H1 (cell line): ENCODE measurements around the gene SCGB3A1. TPM values are rescaled to one million over a fixed set of nuclear protein-coding genes. Genes with fewer than 3 reads are reported as not detected.

Experiments
- CTCF ChIA-PET: fragments of 300-600 bp; sonication (Branson Sonifier 250); formaldehyde crosslinking; loops from one replicate; lab custom pipeline; 2021; ENCODE audit not compliant: partially characterized antibody; lab: Charles Lee
- POLR2A ChIA-PET: fragments of 300-600 bp; sonication (Branson Sonifier 250); formaldehyde crosslinking; loops from one replicate; lab custom pipeline; 2021; ENCODE audit warnings: inconsistent platforms; ENCODE audit not compliant: partially characterized antibody; lab: Charles Lee
- DNase-seq, 2 experiments: peaks; one replicate each; pipeline versions ENCODE4 v3.0.0 to v3.0.0-alpha.2; 2010 to 2022; ENCODE audit warnings: low spot score in 2 of 2, low read depth in 1 of 2, mixed read lengths in 1 of 2
- FAIRE-seq: peaks from 2 replicates; lab custom pipeline; 2011; peaks lifted over from hg19 to GRCh38; lab: Jason Lieb, UNC
- H2AFZ ChIP-seq: 2 replicates; pipeline ENCODE4 v1.8.1; 2012; ENCODE audit warnings: low read length, inconsistent platforms
- H2AK5ac ChIP-seq: 2 replicates; pipeline ENCODE4 v1.6.1; 2013; ENCODE audit warnings: low read depth, low read length
- H2BK120ac ChIP-seq: replicated peaks from 2 replicates; pipeline ENCODE3; 2013; ENCODE audit warnings: low read depth, low read length, inconsistent platforms
- H2BK12ac ChIP-seq: 2 replicates; pipeline ENCODE4 v1.6.1; 2013; ENCODE audit warnings: low read depth, low read length
- H2BK15ac ChIP-seq: 2 replicates; pipeline ENCODE4 v1.6.1; 2013; ENCODE audit warnings: low read length
- H2BK20ac ChIP-seq: 2 replicates; pipeline ENCODE4 v1.6.1; 2013; ENCODE audit warnings: low read length
- H2BK5ac ChIP-seq: 2 replicates; pipeline ENCODE4 v1.6.1; 2013; ENCODE audit warnings: low read depth, low read length
- H3K14ac ChIP-seq: 2 replicates; pipeline ENCODE4 v1.6.1; 2013; ENCODE audit warnings: inconsistent platforms; ENCODE audit not compliant: insufficient read length
- H3K18ac ChIP-seq: 2 replicates; pipeline ENCODE4 v1.6.1; 2013; ENCODE audit warnings: low read length; ENCODE audit errors: extremely low read depth
- H3K23ac ChIP-seq: 2 replicates; pipeline ENCODE4 v1.6.1; 2013; ENCODE audit warnings: inconsistent platforms; ENCODE audit not compliant: insufficient read length
- H3K23me2 ChIP-seq: 2 replicates; pipeline ENCODE4 v1.6.1; 2013; ENCODE audit warnings: low read depth, low read length
- H3K27ac ChIP-seq: 2 replicates; pipeline ENCODE4 v1.6.1; 2011; ENCODE audit warnings: low read depth, low read length, inconsistent platforms
- H3K27me3 ChIP-seq, 4 experiments: replicated peaks in 1 of 4; 1 replicate in 1 of 4; 2 replicates in 3 of 4; pipeline versions ENCODE4 v1.6.1 to v1.8.1; 2011 to 2013; ENCODE audit warnings: low read length in 3 of 4, mild to moderate bottlenecking in 3 of 4, inconsistent platforms in 2 of 4, mixed read lengths in 2 of 4, moderate library complexity in 1 of 4; ENCODE audit not compliant: control insufficient read depth in 3 of 4, insufficient read depth in 3 of 4; ENCODE audit errors: extremely low read depth in 1 of 4
- H3K36me3 ChIP-seq, 4 experiments: 2 replicates each; pipeline versions ENCODE4 v1.6.1 to v1.8.1; 2011 to 2013; ENCODE audit warnings: mild to moderate bottlenecking in 4 of 4, low read length in 3 of 4, moderate library complexity in 2 of 4, control low read depth in 1 of 4, inconsistent platforms in 1 of 4; ENCODE audit not compliant: insufficient read depth in 4 of 4, control insufficient read depth in 2 of 4
- H3K4ac ChIP-seq: replicated peaks from 2 replicates; pipeline ENCODE3; 2013; ENCODE audit warnings: low read length, low read depth, mixed read lengths, inconsistent platforms; ENCODE audit not compliant: insufficient read length
- H3K4me1 ChIP-seq, 4 experiments: replicated peaks in 1 of 4; 1 replicate in 1 of 4; 2 replicates in 3 of 4; pipeline versions ENCODE4 v1.6.1 to v1.8.1; 2011 to 2013; ENCODE audit warnings: low read length in 3 of 4, inconsistent platforms in 2 of 4, mixed read lengths in 1 of 4; ENCODE audit not compliant: insufficient read depth in 4 of 4, control insufficient read depth in 3 of 4
- H3K4me2 ChIP-seq, 2 experiments: 2 replicates each; pipeline versions ENCODE4 v1.6.1 to v1.8.1; 2011 to 2013; ENCODE audit warnings: low read depth in 2 of 2, low read length in 2 of 2, control low read depth in 1 of 2, inconsistent platforms in 1 of 2, mild to moderate bottlenecking in 1 of 2; ENCODE audit not compliant: insufficient read depth in 1 of 2
- H3K4me3 ChIP-seq, 4 experiments: fragments of 200-600, 300-600 bp in 1 of 4; sonication (generic), shearing (Covaris generic), sonication (Bioruptor Twin) in 1 of 4; 2 replicates each; pipeline versions ENCODE4 v1.5.1 to v1.8.1; 2011 to 2016; ENCODE audit warnings: low read length in 4 of 4, low read depth in 3 of 4, control low read depth in 2 of 4, inconsistent platforms in 2 of 4, mild to moderate bottlenecking in 2 of 4, mixed read lengths in 1 of 4, moderate library complexity in 1 of 4; ENCODE audit not compliant: insufficient read depth in 2 of 4; ENCODE audit errors: extremely low read depth in 1 of 4
- H3K56ac ChIP-seq: replicated peaks from 2 replicates; pipeline ENCODE3; 2013; ENCODE audit warnings: low read depth, mild to moderate bottlenecking, mixed read lengths, low read length, inconsistent platforms; ENCODE audit not compliant: insufficient read length
- H3K79me1 ChIP-seq: 2 replicates; pipeline ENCODE4 v1.6.1; 2013; ENCODE audit warnings: low read depth, low read length, control low read depth
- H3K79me2 ChIP-seq, 2 experiments: 2 replicates each; pipeline versions ENCODE4 v1.6.1 to v1.8.1; 2012 to 2013; ENCODE audit warnings: low read length in 2 of 2, mild to moderate bottlenecking in 2 of 2, inconsistent platforms in 1 of 2; ENCODE audit not compliant: insufficient read depth in 2 of 2, control insufficient read depth in 1 of 2
- H3K9ac ChIP-seq, 4 experiments: replicated peaks in 1 of 4; 1 replicate in 1 of 4; 2 replicates in 3 of 4; pipeline versions ENCODE4 v1.6.1 to v1.8.1; 2011 to 2013; ENCODE audit warnings: low read depth in 3 of 4, low read length in 3 of 4, control low read depth in 2 of 4, mild to moderate bottlenecking in 2 of 4, moderate library complexity in 2 of 4, inconsistent platforms in 1 of 4; ENCODE audit errors: extremely low read depth in 1 of 4
- H3K9me3 ChIP-seq, 2 experiments: 2 replicates each; pipeline versions ENCODE4 v1.6.1 to v1.8.1; 2012 to 2013; ENCODE audit warnings: mild to moderate bottlenecking in 2 of 2, moderate library complexity in 2 of 2, control low read depth in 1 of 2, inconsistent platforms in 1 of 2, low read depth in 1 of 2, low read length in 1 of 2, mixed read lengths in 1 of 2; ENCODE audit not compliant: insufficient read depth in 2 of 2
- H4K20me1 ChIP-seq, 2 experiments: replicated peaks in 1 of 2; 2 replicates each; pipeline versions ENCODE3 to v1.8.1; 2011 to 2013; ENCODE audit warnings: inconsistent platforms in 2 of 2, low read length in 2 of 2, mild to moderate bottlenecking in 1 of 2; ENCODE audit not compliant: insufficient read depth in 2 of 2, control insufficient read depth in 1 of 2
- H4K5ac ChIP-seq: 2 replicates; pipeline ENCODE4 v1.6.1; 2013; ENCODE audit warnings: low read length, low read depth, mixed read lengths, inconsistent platforms; ENCODE audit not compliant: insufficient read length
- H4K8ac ChIP-seq: 2 replicates; pipeline ENCODE4 v1.8.0; 2013; ENCODE audit warnings: mild to moderate bottlenecking, moderate library complexity, low read length, inconsistent platforms; ENCODE audit not compliant: insufficient read depth; ENCODE audit errors: extremely low read depth
- H4K91ac ChIP-seq: replicated peaks from 2 replicates; pipeline ENCODE3; 2013; ENCODE audit warnings: low read length, mixed read lengths, inconsistent platforms; ENCODE audit not compliant: insufficient read length
- EGR1 ChIP-seq: IDR thresholded peaks from 2 replicates; pipeline ENCODE4 v1.6.1; 2011; ENCODE audit warnings: low read depth, low read length, borderline replicate concordance
- EZH2 ChIP-seq: fragments of 200-600 bp; sonication (generic); IDR thresholded peaks from 2 replicates; pipeline ENCODE4 v1.7.1; 2012; ENCODE audit warnings: low read depth, mild to moderate bottlenecking, moderate library complexity, low read length, inconsistent platforms; ENCODE audit not compliant: severe bottlenecking
- NRF1 ChIP-seq: IDR thresholded peaks from 2 replicates; pipeline ENCODE4 v1.6.1; 2011; ENCODE audit warnings: mild to moderate bottlenecking, low read depth, low read length, improper control_type of control experiment
- SIX5 ChIP-seq: IDR thresholded peaks from 2 replicates; pipeline ENCODE4 v1.6.1; 2011; ENCODE audit warnings: mild to moderate bottlenecking, low read depth, low read length
- WGBS, 2 experiments: shearing (Covaris generic) in 1 of 2; methylation state at CpG; one replicate each; pipeline versions ENCODE4 v1.1.6 to v1.1.7; 2013 to 2015; ENCODE audit warnings: low lambda C conversion rate in 2 of 2, mixed read lengths in 2 of 2, inconsistent platforms in 1 of 2, low coverage in 1 of 2, missing lambda C conversion rate in 1 of 2; ENCODE audit not compliant: insufficient replicate concordance in 2 of 2, insufficient coverage in 1 of 2, insufficient read length in 1 of 2; ENCODE audit errors: extremely low coverage in 1 of 2, missing lambda C conversion rate in 1 of 2; 5-methylcytosine and 5-hydroxymethylcytosine counted together
- polyA plus RNA-seq, 7 experiments: library from polyadenylated mRNA; depleted of rRNA in 3 of 7; stranded (reverse) in 5 of 7; unstranded in 2 of 7; fragments of >200 nt in 5 of 7; fragments of 200-250 nt in 2 of 7; gene quantifications; 1 replicate in 5 of 7; 2 replicates in 1 of 7; 4 replicates in 1 of 7; pipeline versions ENCODE4 v1.2.1 to v1.2.3, GENCODE V29; 2011 to 2013; ENCODE audit warnings: missing spikeins in 2 of 7, mixed read lengths in 2 of 7
- total RNA-seq: library from RNA; stranded (reverse); fragmentation: NEBNext Ultra II Directional; extraction: Animal tissue kit (Norgen Biotek cat#: 25700); gene quantifications from 2 replicates; pipeline ENCODE4 v1.2.1, GENCODE V29; 2021

SCGB3A1 gene
- total and polyA plus RNA-seq, 2 of the 8 experiments (the other 6 are each of a cell fraction or from before 2014, with no cell fraction given), result 0.20 TPM; not detected in 1

DNA sequence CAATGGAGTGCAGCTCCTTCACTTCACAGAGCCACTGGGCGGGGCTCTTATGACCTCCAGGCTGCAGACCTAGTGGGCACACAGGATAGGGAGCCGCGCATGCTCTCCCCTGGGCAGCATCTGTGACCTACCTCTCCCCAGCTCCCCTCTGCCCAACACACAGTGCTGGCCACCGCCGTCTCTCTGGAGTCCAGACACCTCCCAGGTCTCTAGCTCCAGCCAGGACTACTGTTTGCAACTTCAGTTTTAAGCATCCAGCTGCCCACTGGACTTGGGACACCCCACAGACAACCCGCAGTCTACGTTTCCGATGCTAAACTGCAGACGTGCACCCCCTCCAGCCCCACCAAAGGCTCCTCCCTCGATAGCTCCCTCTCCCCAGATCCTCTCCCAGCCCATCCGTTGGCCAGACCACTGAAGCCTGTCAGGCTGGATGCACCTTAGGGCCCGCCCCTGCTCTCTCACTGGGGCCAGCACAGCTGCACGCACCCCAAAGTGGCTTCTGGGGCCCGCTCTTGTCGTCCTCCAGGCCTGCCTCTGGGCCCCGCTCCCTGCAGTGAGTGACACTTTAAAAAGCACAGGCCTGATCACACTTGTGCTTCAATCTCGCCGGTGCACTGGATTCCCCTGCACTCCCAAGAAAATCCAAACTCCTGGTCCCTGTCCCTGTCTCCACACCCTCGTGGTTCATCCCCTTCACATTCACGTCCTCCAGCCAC is 46.8 kb upstream of the SCGB3A1 start:
- Histone ChIP-seq H2BK12ac (no peak overlapping the region), H3K23ac (no peak overlapping the region), H3K56ac (no peak overlapping the region), H2BK15ac (no peak overlapping the region), H3K14ac (no peak overlapping the region), H3K4me2 (no peak overlapping the region), H2AK5ac (no peak overlapping the region), H2AFZ (no peak overlapping the region), H3K4ac (no peak overlapping the region), H3K79me2 (no peaks in the 10 kb centered on the region), H2BK5ac (no peak overlapping the region), H3K4me1 (no peaks in the 10 kb centered on the region), H3K23me2 (peaks cover 6% of the 10 kb centered on the region; the same call in 1 of the 2 replicates), H3K36me3 (no peaks in the 10 kb centered on the region), H2BK20ac (no peak overlapping the region), H3K27ac (no peak overlapping the region), H3K27me3 (no peaks in the 10 kb centered on the region), H4K8ac (peak overlapping the region; percentile 7; the same call in 1 of the 2 replicates), H4K20me1 (peaks cover 0 to 4% of the 10 kb centered on the region in 2 experiments), H2BK120ac (no peak overlapping the region), H3K18ac (no peak overlapping the region), H4K5ac (no peak overlapping the region), H3K79me1 (no peaks in the 10 kb centered on the region), H4K91ac (no peak overlapping the region), H3K4me3 (no peak overlapping the region), H3K9me3 (no peaks in the 10 kb centered on the region), H3K9ac (no peak overlapping the region)
- ChIA-PET POLR2A (interaction anchor here (0.6 kb wide), 1 partner anchor 13 kb away, joined by 4 read pairs; no protein-coding TSS in a partner anchor), CTCF (interaction anchor here (0.9 to 2.3 kb wide), 9 partner anchors 10 to 45 kb away, joined by 3 to 11 read pairs (median 4); no protein-coding TSS in a partner anchor)
- DNase-seq, result no peak
- TF ChIP-seq SIX5 (no peak), NRF1 (no peak), EGR1 (no peak), EZH2 (no peak)
- FAIRE-seq, result no peak
- WGBS, 2 experiments, result 82% methylated on average over 20 of the region's 20 CpGs; no CpG with 5 or more reads in 1 of the 2 experiments
